OCI-LY1 (cell line): ENCODE data around the gene CELSR2.

Experiments
- H2AFZ ChIP-seq: fragments of 200-600 bp; sonication (generic), shearing (Covaris generic); 2 replicates; pipeline ENCODE4 v1.6.0; 2014; ENCODE audit warnings: antibody characterized with exemption, mild to moderate bottlenecking, low read length
- H3F3A ChIP-seq: fragments of 200-600 bp; sonication (generic), shearing (Covaris generic); 2 replicates; pipeline ENCODE4 v1.6.0; 2014; ENCODE audit warnings: mild to moderate bottlenecking, antibody characterized with exemption, low read length, moderate library complexity; ENCODE audit not compliant: insufficient read depth
- H3K27ac ChIP-seq: fragments of 200-600 bp; sonication (generic); 2 replicates; pipeline ENCODE4 v1.5.1; 2014; ENCODE audit warnings: low read length, mixed run types, mild to moderate bottlenecking, low read depth; ENCODE audit not compliant: poor library complexity, severe bottlenecking
- H3K27me3 ChIP-seq: fragments of 200-600 bp; sonication (generic); 2 replicates; pipeline ENCODE4 v1.6.0; 2014; ENCODE audit warnings: antibody characterized with exemption, mild to moderate bottlenecking, low read length, moderate library complexity; ENCODE audit not compliant: insufficient read depth
- H3K36me3 ChIP-seq: fragments of 200-600 bp; sonication (generic); 2 replicates; pipeline ENCODE4 v1.6.1; 2014; ENCODE audit warnings: mild to moderate bottlenecking, antibody characterized with exemption, low read length, moderate library complexity, mixed read lengths; ENCODE audit not compliant: insufficient read depth
- H3K4me1 ChIP-seq: fragments of 200-600 bp; sonication (generic); 2 replicates; pipeline ENCODE4 v1.5.1; 2014; ENCODE audit warnings: mild to moderate bottlenecking, low read length, moderate library complexity; ENCODE audit not compliant: insufficient read depth, severe bottlenecking
- H3K4me2 ChIP-seq: fragments of 200-600 bp; sonication (generic), shearing (Covaris generic); 2 replicates; pipeline ENCODE4 v1.6.1; 2014; ENCODE audit warnings: low read length
- H3K4me3 ChIP-seq: fragments of 200-600 bp; sonication (generic); 2 replicates; pipeline ENCODE4 v1.5.1; 2014; ENCODE audit warnings: low read length, low read depth, mild to moderate bottlenecking, mixed read lengths; ENCODE audit not compliant: poor library complexity, severe bottlenecking
- H3K79me2 ChIP-seq: fragments of 200-600 bp; shearing (Covaris generic); 2 replicates; pipeline ENCODE4 v1.6.1; 2016; ENCODE audit warnings: mixed run types, low read length, mixed read lengths; ENCODE audit not compliant: insufficient read depth
- H3K9ac ChIP-seq: fragments of 200-600 bp; sonication (generic), shearing (Covaris generic); 2 replicates; pipeline ENCODE4 v1.6.1; 2014; ENCODE audit warnings: mild to moderate bottlenecking, low read length, mixed read lengths
- H3K9me2 ChIP-seq: fragments of 200-600 bp; sonication (generic), shearing (Covaris generic); 2 replicates; pipeline ENCODE4 v1.6.1; 2014; ENCODE audit warnings: low read depth, mild to moderate bottlenecking, low read length, mixed read lengths
- H3K9me3 ChIP-seq: fragments of 200-600 bp; shearing (Covaris generic); 2 replicates; pipeline ENCODE4 v1.6.1; 2014; ENCODE audit warnings: low read length, mixed read lengths
- H4K20me1 ChIP-seq: fragments of 200-600 bp; sonication (generic), shearing (Covaris generic); 2 replicates; pipeline ENCODE4 v1.6.0; 2016; ENCODE audit warnings: mild to moderate bottlenecking, low read length; ENCODE audit not compliant: insufficient read depth
- EZH2 ChIP-seq: fragments of 200-600 bp; sonication (generic), shearing (Covaris generic); IDR thresholded peaks from 2 replicates; pipeline ENCODE4 v1.8.0; 2017; ENCODE audit warnings: borderline replicate concordance, mixed run types, mild to moderate bottlenecking, antibody characterized with exemption, low read length, moderate library complexity, mixed read lengths
- TF ChIP-seq, protein P1 (sequence below): fragments of 200-600 bp; sonication (generic), shearing (Covaris generic); IDR thresholded peaks from 2 replicates; pipeline ENCODE4 v1.5.1; 2017; ENCODE audit warnings: mild to moderate bottlenecking, antibody characterized with exemption, low read length, moderate library complexity, mixed read lengths

Gene CELSR2

DNA sequence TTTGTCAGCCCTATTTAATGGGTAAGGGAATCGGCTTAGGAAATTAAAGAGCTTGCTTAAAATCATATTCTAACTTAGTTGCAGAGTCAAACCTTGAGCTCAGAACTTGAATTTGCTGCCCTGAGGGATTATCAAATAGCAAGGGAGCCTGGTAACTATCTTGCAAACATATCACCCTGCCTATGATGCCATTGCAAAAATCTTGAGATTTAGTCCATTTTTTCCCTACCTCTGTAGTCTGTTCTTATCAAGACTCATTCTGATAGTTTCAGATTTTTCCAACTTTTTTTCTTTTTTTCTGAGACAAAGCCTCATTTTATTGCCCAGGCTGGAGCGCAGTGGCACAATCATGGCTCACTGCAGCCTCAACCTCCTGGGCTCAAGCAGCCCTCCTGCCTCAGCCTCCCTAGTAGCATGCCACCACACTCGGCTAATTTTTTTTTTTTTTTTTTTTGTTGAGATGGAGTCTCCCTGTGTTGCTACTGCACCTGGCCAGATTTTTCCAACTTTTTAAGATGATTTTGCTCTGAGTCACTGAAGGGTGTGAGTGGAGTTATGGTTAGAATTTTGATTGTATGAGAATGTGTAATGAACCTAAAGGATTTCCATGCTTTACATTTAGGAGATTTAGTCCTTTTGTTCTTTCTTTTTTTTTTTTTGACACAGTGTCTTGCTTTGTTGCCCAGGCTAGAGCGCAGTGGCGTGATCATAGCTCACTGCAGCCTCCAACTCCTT lies 23.5 kb upstream of the CELSR2 start:
- Histone ChIP-seq H3K9me3 (no peaks in the 10 kb centered on the region), H3K27me3 (no peaks in the 10 kb centered on the region), H3K9ac (no peak overlapping the region), H4K20me1 (no peaks in the 10 kb centered on the region), H3K9me2 (no peaks in the 10 kb centered on the region), H3K36me3 (peaks cover 74% of the 10 kb centered on the region), H3K4me2 (no peak overlapping the region), H3K27ac (no peak overlapping the region), H3K79me2 (peaks cover 30% of the 10 kb centered on the region), H3F3A (no peaks in the 10 kb centered on the region), H2AFZ (no peak overlapping the region), H3K4me1 (no peaks in the 10 kb centered on the region), H3K4me3 (no peak overlapping the region)
- TF ChIP-seq, protein P1, sequence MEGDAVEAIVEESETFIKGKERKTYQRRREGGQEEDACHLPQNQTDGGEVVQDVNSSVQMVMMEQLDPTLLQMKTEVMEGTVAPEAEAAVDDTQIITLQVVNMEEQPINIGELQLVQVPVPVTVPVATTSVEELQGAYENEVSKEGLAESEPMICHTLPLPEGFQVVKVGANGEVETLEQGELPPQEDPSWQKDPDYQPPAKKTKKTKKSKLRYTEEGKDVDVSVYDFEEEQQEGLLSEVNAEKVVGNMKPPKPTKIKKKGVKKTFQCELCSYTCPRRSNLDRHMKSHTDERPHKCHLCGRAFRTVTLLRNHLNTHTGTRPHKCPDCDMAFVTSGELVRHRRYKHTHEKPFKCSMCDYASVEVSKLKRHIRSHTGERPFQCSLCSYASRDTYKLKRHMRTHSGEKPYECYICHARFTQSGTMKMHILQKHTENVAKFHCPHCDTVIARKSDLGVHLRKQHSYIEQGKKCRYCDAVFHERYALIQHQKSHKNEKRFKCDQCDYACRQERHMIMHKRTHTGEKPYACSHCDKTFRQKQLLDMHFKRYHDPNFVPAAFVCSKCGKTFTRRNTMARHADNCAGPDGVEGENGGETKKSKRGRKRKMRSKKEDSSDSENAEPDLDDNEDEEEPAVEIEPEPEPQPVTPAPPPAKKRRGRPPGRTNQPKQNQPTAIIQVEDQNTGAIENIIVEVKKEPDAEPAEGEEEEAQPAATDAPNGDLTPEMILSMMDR = no peak
- no peak for TF ChIP-seq EZH2

DNA sequence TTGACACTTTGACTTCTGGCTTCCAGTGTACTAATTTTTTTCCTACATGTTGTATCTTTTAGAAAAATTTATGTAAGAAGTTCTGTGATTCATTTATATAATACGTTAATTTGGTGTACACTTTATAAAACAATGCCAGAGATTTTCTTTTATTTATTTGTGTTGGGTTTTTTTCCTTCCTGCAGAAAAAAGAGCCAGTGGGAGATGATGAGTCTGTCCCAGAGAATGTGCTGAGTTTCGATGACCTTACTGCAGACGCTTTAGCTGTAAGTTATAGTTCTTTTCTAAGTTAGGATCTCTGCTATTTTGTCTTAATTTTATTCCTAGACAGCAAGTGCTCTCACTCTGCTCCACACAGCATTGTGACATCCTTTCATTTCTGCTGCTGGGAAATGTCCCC lies 21.2 kb upstream of the CELSR2 start:
- H3K9me2 ChIP-seq = no peaks in the 10 kb centered on the region
- no peak overlapping the region for H3K4me2 ChIP-seq
- TF ChIP-seq, protein P1 = no peak
- no peak for TF ChIP-seq EZH2
- H2AFZ ChIP-seq = no peak overlapping the region
- no peak overlapping the region for H3K9ac ChIP-seq
- peaks cover 10% of the 10 kb centered on the region; the same call in 1 of the 2 replicates for H3K79me2 ChIP-seq
- no peaks in the 10 kb centered on the region for H3F3A ChIP-seq
- no peak overlapping the region for H3K4me3 ChIP-seq
- H3K27me3 ChIP-seq = no peaks in the 10 kb centered on the region
- H3K4me1 ChIP-seq = no peaks in the 10 kb centered on the region
- H4K20me1 ChIP-seq = no peaks in the 10 kb centered on the region
- no peak overlapping the region for H3K27ac ChIP-seq
- peaks cover 80% of the 10 kb centered on the region for H3K36me3 ChIP-seq
- no peaks in the 10 kb centered on the region for H3K9me3 ChIP-seq

DNA sequence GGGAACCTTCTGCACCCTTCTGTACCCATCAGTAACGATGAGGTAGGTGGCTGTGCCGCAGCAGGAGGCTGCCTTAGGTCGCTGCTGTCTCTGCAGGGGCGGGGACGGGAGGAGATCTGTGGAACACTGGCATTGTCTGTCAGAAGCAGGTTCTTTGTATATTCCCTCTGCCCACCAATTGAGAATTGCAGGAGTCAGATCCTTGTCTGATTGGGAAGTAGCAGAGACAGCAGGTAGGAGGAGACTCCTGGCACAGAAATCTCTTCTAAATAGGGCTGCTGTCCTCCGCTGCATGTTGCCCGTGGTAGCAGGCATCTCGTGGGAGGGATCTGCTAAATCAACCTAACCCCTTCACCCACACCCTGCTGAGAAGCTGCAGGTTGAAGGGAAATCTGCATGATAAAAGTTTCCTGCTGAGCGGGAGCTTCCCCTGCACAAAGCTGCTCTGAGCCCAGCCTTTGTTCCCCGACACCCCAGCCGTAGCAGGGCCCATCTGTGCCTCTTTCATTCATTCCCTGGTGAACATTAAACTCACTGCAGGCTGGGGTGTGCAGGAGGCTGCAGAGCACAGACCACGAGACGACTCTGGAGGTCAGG lies 19.7 kb upstream of the CELSR2 start:
- H3K36me3 ChIP-seq = peaks cover 75% of the 10 kb centered on the region
- no peak overlapping the region for H3K4me2 ChIP-seq
- no peak for TF ChIP-seq EZH2
- TF ChIP-seq, protein P1 = no peak
- no peak overlapping the region for H3K27ac ChIP-seq
- no peaks in the 10 kb centered on the region for H3K27me3 ChIP-seq
- H3K9me3 ChIP-seq = no peaks in the 10 kb centered on the region
- no peak overlapping the region for H3K4me3 ChIP-seq
- H3K79me2 ChIP-seq = peaks cover 4% of the 10 kb centered on the region; the same call in 1 of the 2 replicates
- H3K4me1 ChIP-seq = no peaks in the 10 kb centered on the region
- H3F3A ChIP-seq = no peaks in the 10 kb centered on the region
- no peaks in the 10 kb centered on the region for H3K9me2 ChIP-seq
- no peaks in the 10 kb centered on the region for H4K20me1 ChIP-seq
- H3K9ac ChIP-seq = no peak overlapping the region
- no peak overlapping the region for H2AFZ ChIP-seq
